ENCODE results near the gene IRF4. TPM values are rescaled to one million over a fixed set of nuclear protein-coding genes. Genes with fewer than 3 reads are reported as not detected.
"Not testable (repeated sequence)": the region's sequence is repeated elsewhere in the genome, so short reads cannot be mapped to it uniquely, and the experiment has no call there.

Gene IRF4
- total RNA-seq, 1 donor from 2014 or later = 0.30 TPM

DNA sequence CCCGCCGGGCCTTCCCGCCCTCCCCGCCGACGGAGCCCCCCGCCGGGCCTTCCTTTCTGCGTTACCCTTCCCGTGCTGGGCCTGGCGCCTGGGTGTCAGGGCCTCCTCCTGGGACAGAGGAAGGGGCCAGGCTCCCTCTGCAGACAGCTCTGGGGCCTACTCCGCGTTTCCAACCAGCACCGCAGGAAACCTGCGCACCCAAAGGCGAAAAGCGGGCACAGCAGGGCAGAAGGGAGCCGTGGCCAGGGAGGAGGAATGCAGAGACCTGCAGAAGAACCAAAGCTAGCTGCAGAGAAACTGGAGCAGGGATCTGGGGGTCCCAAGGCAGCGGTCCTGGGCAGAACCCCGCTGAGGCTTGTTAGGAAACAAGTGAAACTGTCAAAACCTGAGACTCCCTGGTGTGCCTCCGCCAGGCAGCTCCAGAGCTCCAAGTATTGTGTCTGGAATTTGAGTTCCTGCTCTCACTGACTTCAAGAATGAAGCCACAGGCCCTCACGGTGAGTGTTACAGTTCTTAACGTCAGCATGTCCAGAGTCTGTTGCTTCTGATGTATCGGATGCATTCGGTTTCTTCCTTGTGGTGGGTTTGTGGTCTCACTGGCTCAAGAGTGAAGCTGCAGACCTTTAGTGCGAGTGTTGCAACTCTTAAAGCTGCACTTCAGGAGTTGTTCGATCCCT is 33.3 kb downstream of the IRF4 start:
- Mint-ChIP-seq H3K4me1 (no peaks in the 10 kb centered on the region), H3K27me3 (ENCODE audit: low read depth) (peaks cover 9% of the 10 kb centered on the region), H3K27ac (ENCODE audit: unreplicated experiment) (no peak overlapping the region), H3K9me3 (no peaks in the 10 kb centered on the region), H3K4me3 (no peak overlapping the region), H3K36me3 (ENCODE audit: low read depth) (peaks cover 2% of the 10 kb centered on the region)
- TF ChIP-seq, protein P1, sequence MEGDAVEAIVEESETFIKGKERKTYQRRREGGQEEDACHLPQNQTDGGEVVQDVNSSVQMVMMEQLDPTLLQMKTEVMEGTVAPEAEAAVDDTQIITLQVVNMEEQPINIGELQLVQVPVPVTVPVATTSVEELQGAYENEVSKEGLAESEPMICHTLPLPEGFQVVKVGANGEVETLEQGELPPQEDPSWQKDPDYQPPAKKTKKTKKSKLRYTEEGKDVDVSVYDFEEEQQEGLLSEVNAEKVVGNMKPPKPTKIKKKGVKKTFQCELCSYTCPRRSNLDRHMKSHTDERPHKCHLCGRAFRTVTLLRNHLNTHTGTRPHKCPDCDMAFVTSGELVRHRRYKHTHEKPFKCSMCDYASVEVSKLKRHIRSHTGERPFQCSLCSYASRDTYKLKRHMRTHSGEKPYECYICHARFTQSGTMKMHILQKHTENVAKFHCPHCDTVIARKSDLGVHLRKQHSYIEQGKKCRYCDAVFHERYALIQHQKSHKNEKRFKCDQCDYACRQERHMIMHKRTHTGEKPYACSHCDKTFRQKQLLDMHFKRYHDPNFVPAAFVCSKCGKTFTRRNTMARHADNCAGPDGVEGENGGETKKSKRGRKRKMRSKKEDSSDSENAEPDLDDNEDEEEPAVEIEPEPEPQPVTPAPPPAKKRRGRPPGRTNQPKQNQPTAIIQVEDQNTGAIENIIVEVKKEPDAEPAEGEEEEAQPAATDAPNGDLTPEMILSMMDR (conservative IDR thresholded peaks at IDR 0.05) = no peak
- no peak for DNase-seq (ENCODE audit: low read depth, low spot score)

DNA sequence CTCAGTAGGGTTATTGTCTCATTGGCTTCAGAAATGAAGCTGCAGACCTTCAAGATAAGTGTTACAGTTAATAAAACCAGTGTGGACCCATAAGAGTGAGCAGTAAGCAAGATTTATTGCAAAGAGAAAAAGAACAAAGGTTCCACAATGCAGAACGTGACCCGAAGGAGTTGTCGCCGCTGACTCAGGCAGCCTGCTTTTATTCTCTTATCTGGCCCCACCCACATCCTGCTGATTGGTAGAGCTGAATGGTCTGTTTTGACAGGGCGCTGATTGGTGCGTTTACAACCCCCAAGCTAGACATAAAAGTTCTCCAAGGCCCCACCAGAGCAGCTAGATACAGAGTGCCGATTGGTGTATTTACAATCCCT is 33.9 kb downstream of the IRF4 start:
- H3K27me3 Mint-ChIP-seq (ENCODE audit: low read depth); H3K27ac Mint-ChIP-seq (ENCODE audit: unreplicated experiment); H3K9me3 Mint-ChIP-seq; H3K4me1 Mint-ChIP-seq; H3K4me3 Mint-ChIP-seq; DNase-seq (ENCODE audit: low read depth, low spot score); H3K36me3 Mint-ChIP-seq (ENCODE audit: low read depth): not testable (repeated sequence)

DNA sequence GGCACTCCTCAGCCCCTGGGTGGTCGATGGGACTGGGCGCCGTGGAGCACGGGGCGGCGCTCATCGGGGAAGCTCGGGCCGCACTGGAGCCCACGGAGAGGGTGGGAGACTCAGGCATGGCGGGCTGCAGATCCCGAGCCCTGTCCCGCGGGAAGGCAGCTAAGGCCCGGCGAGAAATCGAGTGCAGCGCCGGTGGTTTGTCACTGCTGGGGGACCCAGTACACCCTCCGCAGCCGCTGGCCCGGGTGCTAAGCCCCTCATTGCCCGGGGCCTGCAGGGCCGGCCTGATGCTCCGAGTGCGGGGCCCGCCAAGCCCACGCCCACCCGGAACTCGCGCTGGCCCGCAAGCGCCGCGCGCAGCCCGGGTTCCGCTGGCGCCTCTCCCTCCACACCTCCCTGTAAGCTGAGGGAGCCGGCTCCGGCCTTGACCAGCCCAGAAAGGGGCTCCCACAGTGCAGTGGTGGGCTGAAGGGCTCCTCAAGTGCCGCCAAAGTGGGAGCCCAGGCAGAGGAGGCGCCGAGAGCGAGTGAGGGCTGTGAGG is 34.7 kb downstream of the IRF4 start:
- not testable (repeated sequence) for H3K27me3 Mint-ChIP-seq (ENCODE audit: low read depth); H3K4me3 Mint-ChIP-seq; H3K27ac Mint-ChIP-seq (ENCODE audit: unreplicated experiment); DNase-seq (ENCODE audit: low read depth, low spot score); H3K4me1 Mint-ChIP-seq; H3K9me3 Mint-ChIP-seq; H3K36me3 Mint-ChIP-seq (ENCODE audit: low read depth)

DNA sequence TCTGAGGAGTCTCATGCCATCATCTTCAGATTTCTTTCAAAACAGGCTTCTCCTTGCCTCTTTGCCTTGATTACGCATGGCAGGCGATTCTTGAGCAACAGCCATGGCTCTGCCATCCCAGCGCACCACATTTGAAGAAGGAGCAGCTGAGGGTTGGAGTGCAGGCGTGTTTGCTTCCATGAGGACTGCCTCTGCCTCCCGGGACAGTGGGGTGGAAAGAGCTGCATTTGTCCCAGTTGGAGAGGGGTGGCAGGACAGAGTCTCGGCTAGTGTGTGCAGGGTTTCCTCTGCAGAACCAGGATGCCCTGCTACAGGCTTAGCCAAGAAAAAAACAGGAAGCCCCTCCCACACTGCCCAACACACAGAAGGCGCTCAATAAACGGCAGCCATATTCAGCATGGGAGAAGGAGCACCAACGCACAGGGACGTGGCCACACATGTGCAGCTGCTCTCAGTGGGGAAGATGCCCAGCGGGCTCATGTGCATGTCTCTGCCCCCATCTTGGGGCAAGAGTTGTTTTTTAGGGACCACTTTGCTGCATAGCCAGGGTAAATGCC is 36.6 kb downstream of the IRF4 start:
- H3K9me3 Mint-ChIP-seq = no peaks in the 10 kb centered on the region
- DNase-seq (ENCODE audit: low read depth, low spot score) = no peak
- H3K27ac Mint-ChIP-seq (ENCODE audit: unreplicated experiment) = no peak overlapping the region
- no peak overlapping the region for H3K4me3 Mint-ChIP-seq
- no peaks in the 10 kb centered on the region for H3K27me3 Mint-ChIP-seq (ENCODE audit: low read depth)
- peaks cover 2% of the 10 kb centered on the region for H3K36me3 Mint-ChIP-seq (ENCODE audit: low read depth)
- TF ChIP-seq, protein P1 (conservative IDR thresholded peaks at IDR 0.05) = no peak
- no peaks in the 10 kb centered on the region for H3K4me1 Mint-ChIP-seq

DNA sequence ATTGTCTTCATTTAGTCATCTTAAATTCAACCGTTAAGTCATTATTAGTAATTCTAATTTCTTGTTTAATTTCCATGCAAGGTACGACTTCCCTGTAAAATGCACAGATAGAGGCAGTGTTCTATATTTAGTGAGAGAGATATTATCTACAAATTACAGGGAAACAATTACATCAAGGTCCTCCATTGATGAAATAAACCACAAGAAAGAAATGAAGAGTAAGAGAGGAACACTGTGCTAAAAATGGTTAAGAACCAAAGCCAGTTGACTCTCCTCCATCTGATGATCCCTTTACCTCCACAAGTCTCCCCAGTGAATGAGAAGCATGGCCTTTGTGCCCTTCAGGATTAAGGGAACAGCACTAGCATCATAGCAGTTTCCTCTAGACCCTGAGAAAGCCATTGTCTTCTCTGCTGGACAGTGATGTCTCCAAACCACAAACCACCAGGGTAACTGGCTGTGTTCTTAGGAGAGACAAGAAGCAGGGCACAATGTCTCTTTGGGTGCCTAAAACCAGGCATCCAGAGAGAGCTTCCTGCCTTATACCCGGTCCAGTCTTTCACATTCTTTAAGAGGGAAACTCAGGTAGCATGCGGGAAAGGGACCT is 38.1 kb downstream of the IRF4 start:
- H3K9me3 Mint-ChIP-seq = no peaks in the 10 kb centered on the region
- no peak overlapping the region for H3K27ac Mint-ChIP-seq (ENCODE audit: unreplicated experiment)
- H3K4me1 Mint-ChIP-seq = no peaks in the 10 kb centered on the region
- DNase-seq (ENCODE audit: low read depth, low spot score) = no peak
- no peaks in the 10 kb centered on the region for H3K27me3 Mint-ChIP-seq (ENCODE audit: low read depth)
- TF ChIP-seq, protein P1 (conservative IDR thresholded peaks at IDR 0.05) = no peak
- H3K4me3 Mint-ChIP-seq = no peak overlapping the region
- H3K36me3 Mint-ChIP-seq (ENCODE audit: low read depth) = peaks cover 2% of the 10 kb centered on the region

DNA sequence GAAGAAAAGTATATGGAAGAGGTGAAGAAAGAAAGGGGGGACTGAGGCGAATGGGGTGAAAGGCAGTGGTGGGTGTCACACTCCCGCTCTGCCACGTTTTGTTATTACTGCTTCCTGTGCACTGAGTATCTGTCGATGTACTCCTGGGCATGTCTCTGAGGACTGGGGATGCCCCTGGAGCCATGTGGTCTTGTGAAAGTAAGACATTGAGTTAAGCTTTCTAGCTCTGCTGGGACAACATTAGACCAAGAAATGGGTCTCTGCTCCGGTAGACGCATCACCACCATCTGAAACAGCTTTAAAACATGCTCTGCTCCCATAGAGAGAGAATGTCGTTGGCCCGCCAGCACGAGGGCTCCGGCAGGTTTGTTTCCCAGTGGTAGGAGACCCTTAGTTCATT is 40.0 kb downstream of the IRF4 start:
- H3K4me3 Mint-ChIP-seq = no peak overlapping the region
- no peaks in the 10 kb centered on the region for H3K9me3 Mint-ChIP-seq
- no peaks in the 10 kb centered on the region for H3K36me3 Mint-ChIP-seq (ENCODE audit: low read depth)
- H3K27me3 Mint-ChIP-seq (ENCODE audit: low read depth) = no peaks in the 10 kb centered on the region
- H3K4me1 Mint-ChIP-seq = no peaks in the 10 kb centered on the region
- TF ChIP-seq, protein P1 (conservative IDR thresholded peaks at IDR 0.05) = no peak
- no peak for DNase-seq (ENCODE audit: low read depth, low spot score)
- no peak overlapping the region for H3K27ac Mint-ChIP-seq (ENCODE audit: unreplicated experiment)

Measured in neural crest cell (in vitro differentiated cells).